ENCODE data around the gene ADA.

- TF ChIP-seq CTCF (IDR thresholded peaks at IDR 0.05; ENCODE audit: borderline replicate concordance, extremely low read depth, low read length, poor library complexity, severe bottlenecking) (no peak), EZH2 (IDR thresholded peaks at IDR 0.05; ENCODE audit: borderline replicate concordance, low read depth, low read length, severe bottlenecking) (no peak)
Measured at GRCh38 chr20:44637042-44637441, 14.5 kb downstream of the ADA start.
